NCI-H1694 (cell line): ENCODE results near the gene LMNTD2.
"Not testable (repeated sequence)": the region's sequence is repeated elsewhere in the genome, so short reads cannot be mapped to it uniquely, and the experiment has no call there.

Source experiments
- DNase-seq: peaks from one replicate; lab custom pipeline; 2025; lab: John Stamatoyannopoulos, UW

Gene LMNTD2

GRCh38 chr11:533586-534395 is 26.7 kb downstream of the LMNTD2 start:
- DNase-seq: no peak

DNA sequence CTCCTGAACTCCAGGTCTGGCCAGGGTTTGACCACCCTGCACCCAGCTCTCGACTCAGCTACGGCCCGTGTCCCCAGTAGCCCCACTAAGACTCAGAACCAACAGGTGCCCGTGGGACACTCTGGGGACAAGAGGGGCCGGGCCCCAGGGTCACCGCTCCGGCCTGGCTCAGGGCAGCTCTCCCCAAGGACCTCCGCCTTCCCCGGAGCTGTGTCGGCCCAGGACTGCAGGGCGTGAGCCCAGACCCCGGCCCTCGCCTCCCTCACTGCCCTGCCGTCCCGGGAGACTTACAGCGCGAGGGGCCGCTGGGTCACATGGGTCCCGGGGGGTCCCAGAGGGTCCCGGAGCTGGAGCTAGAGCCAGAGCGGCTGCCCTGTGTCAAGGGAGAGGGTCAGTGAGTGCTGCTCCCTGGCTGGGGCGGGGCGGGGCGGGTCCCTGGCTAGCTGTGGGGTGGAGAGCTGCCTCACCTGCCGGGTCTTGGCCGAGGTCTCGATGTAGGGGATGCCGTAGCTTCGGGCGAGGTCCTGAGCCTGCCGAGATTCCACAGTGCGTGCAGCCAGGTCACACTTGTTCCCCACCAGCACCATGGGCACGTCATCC is 27.5 kb downstream of the LMNTD2 start:
- DNase-seq: no peak

DNA sequence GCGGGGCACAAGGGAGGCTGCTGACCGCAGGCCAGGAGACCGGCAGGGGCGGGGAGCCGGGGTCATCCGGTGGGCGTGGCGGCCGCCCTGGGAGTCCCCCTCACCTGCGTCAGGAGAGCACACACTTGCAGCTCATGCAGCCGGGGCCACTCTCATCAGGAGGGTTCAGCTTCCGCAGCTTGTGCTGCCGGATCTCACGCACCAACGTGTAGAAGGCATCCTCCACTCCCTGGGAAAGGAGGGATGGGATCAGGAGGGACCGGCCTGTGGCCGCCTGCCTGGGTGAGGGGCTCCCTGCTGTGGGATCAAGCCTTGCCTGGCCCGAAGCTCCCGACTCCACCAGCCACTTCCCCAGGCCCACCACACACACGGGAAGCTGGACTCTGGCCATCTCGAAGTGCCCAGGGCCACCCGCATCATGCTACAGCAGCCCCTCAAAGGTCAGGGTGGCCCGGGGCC is 28.0 kb downstream of the LMNTD2 start:
- DNase-seq: no peak

GRCh38 chr11:531919-532526 is 28.5 kb downstream of the LMNTD2 start:
- no peak for DNase-seq

DNA sequence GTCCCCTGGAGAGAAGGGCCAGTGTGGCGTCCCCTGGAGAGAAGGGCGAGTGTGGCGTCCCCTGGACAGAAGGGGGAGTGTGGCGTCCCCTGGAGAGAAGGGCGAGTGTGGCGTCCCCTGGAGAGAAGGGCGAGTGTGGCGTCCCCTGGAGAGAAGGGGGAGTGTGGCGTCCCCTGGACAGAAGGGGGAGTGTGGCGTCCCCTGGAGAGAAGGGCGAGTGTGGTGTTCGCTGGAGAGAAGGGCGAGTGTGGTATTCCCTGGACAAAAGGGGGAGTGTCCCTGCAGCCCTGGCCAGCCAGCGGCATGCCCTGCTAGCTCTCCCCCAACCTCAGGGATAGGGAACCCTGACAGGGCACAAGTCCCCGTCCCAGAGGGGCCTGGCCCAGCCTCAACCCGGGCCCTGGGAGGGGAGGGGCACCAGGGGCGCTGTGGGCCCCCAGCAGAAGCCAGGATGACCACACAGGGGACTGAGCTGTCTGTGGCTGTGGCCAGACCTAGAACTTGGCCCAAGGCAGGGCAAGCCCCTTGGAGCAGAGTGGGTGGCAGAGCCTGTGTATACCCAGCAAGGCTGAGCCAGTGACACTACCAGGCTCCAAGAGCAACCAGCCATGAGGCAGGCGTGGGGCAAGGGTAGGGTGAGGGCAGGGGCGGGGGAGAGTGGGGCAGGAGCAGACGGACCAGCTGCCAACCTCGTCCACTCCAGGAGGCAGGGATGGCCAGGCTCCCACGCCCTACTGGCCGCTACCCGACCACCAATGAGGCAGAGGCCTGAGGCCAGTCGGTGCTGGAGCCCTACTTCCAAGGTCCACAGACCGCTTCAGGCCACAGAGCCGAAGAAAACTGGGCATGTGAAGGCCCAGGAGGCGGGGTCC is 29.3 kb downstream of the LMNTD2 start:
- no peak for DNase-seq

DNA sequence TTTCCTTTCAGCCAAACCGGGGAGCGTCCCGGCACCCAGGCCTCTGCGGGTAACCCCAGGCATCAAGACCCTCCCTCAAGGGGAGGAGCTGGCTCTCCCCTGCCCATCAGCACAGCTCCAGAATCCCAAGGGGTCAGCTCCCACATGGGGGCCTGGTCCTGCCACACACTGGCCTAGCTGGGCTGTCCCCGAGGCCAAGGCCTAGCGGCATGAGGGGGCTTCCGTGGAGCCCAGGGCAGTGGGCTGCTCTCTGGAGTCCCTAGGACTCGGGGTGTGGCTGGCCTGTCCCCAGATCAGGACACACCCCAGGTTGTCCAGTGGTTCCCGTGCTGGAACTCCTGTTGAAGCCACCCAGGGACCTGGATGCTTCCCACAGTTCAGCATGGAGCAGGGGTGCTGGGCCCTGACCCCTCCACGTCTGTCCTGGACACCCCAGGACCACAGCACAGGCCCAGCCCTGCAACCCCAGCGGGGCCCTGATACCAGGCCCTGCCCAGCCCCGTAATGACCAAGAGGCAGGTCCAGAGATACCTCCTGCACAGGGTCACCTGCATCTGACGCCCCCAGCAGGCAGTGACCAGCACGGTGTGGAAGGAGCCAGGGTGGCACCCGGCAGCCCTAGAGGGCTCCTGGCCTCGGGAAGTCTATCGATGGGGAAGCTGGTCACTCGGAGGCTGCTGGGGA is 30.7 kb downstream of the LMNTD2 start:
- DNase-seq: no peak

- no peak for DNase-seq
These were observed 31.5 kb downstream of the LMNTD2 start for GRCh38 chr11:528815-529727.

DNA sequence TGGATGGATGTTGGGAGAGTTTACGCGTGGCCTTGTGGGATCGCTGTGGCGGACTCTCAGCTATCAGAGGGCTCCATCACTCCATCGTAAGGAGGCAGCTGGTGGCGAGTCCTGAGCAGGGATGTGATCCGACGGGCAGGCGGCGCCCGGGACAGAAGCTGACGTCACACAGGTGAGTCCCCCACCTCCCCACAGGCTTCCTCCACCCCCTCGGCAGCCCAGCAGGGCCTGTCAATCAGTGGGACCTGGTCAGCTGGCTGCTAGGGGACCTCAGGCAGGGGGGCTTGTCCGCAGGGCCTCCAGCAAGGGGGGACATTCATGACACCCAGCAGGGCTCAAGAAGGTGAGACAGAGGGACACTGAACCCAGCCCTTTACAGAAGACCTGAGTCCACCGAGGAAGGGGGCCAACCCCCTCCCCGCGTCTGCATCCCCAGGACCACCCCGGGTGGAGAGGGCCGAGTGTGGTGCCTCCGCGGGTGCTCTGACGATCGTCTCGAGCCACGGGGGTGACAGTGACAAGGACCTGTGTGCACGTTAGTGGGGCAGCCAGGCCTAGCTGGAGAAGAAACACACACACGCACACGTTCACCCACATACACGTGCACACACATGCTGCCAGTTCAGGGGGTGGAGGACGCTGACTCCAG is 32.2 kb downstream of the LMNTD2 start:
- no peak for DNase-seq

- DNase-seq: no peak
These were observed 34.3 kb downstream of the LMNTD2 start for GRCh38 chr11:526192-526591.

- no peak for DNase-seq
These were observed 39.3 kb downstream of the LMNTD2 start for GRCh38 chr11:521177-521688.

DNA sequence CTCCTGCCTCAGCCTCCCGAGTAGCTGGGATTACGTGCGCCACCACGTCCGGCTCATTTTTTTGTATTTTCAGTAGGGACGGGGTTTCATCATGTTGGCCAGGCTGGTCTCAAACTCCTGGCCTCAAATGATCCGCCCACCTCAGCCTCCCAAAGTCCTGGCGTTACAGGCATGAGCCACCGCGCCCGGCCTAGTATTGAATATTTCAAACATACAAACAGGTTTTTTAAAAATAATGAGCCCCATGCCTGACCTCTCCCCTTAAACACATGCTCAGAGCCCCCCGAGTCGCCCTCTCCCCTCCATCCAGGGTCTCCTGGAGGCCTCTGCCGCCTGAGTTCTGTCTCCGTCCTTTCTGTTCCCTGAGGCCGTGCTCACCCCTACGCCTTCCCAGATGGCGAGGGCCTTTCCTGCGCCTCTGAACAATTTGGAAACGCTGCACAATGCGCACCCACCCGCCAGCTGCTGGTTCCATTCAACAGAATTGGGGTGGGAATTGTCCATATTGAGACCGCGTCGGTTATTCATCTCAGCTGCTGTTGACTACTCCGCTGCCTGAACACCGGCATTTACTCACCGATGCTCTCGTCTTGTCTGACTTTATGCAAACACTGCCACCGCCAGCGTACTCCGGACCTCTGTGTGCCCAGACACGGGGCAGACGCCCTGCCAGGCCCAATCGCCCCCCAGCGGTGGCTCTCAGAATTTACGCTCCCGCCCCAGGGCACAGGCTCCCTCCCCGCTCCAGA is 39.9 kb downstream of the LMNTD2 start:
- no peak for DNase-seq

- DNase-seq: no peak
These were observed 41.9 kb downstream of the LMNTD2 start for GRCh38 chr11:518463-519202.

DNA sequence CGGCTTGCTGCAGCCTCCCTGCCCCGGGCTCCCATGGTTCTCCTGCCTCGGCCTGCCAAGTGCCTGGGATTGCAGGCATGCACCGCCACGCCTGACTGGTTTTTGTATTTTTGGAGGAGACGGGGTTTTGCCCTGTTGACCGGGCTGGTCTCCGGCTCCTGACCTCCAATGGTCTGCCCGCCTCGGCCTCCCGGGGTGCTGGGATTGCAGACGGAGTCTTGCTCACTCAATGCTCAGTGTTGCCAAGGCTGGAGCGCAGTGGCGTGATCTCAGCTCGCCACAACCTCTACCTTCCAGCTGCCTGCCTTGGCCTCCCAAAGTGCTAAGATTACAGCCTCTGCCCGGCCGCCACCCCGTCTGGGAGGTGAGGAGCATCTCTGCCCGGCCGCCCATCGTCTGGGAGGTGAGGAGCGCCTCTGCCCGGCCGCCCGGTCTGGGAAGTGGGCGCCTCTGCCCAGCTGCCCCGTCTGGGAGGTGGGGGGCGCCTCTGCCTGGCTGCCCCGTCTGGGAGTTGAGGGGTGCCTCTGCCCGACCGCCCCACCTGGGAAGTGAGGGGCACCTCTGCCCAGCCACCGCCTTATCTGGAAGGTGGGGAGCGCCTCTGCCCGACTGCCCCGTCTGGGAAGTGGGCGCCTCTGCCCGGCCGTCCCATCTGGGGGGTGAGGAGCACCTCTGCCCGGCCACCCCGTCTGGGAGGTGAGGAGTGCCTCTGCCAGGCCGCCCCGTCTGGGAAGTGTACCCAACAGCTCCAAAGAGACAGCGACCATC is 43.4 kb downstream of the LMNTD2 start:
- DNase-seq: not testable (repeated sequence)

- DNase-seq: no peak
These were observed 44.1 kb downstream of the LMNTD2 start for GRCh38 chr11:516400-516799.

GRCh38 chr11:515131-515530 is 45.4 kb downstream of the LMNTD2 start:
- no peak for DNase-seq

DNA sequence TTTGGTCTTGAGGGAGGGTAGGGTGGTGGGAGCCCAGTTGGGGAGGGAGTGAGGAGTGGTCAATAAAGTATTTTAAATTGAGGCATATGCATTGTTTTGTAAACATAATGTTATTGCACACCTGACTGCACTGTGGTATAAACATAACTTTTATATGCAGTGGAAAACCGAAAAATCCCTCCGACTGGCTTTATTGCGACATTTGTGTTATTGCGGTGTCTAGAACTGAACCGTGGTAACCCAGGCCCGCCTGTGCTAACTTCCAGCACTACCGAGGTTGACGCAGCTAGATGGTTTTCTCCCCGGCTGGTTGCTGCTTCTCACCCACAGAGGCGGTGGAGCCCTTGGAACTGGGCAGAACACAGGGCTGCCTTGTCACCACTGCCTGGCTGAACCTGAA is 45.9 kb downstream of the LMNTD2 start:
- no peak for DNase-seq

GRCh38 chr11:512761-513595 is 47.6 kb downstream of the LMNTD2 start:
- DNase-seq: no peak
